ENCODE results near the gene RTRAF. TPM values are rescaled to one million over a fixed set of nuclear protein-coding genes. Genes with fewer than 3 reads are reported as not detected.

Gene RTRAF
- total and polyA plus RNA-seq, 2 of the 8 experiments (the other 6 are each of a cell fraction or from before 2014, with no cell fraction given), result 149 to 359 TPM

DNA sequence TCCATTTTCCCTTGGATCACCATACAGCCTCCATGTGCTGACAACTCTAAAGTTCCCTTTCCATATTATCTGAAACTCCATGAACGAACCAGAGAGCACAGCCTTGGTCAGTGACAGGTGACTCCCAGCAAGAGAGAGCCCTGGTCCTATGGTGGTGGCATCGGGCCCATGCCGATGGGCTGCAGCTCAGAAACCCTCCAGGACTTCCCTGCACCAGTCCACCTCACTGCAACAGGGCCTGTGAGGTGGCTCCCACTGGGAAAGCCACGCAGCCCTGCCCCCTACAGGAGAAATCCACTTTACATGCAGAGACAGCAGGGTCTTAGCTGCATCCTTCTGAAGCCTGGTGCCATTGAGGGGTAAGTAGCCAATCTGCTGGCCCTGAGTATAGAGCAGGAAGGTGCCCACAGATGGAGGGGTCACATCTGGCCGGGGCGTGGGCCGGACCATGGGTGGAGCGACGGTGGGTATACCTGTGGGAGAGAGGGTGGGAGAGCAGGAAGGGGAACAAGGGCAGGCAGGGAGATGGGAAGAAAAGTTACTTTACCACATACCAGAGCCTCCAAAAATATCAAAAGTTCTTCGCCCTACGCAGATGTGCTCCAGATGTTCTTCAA is 24.7 kb downstream of the RTRAF start:
- ChIA-PET POLR2A (ENCODE audit: partially characterized antibody) (interaction anchor here (0.6 to 2.0 kb wide), 4 partner anchors 10 to 919 kb away, joined by 3 to 7 read pairs (median 4); partner anchors contain the start of gene TRIM9), CTCF (ENCODE audit: partially characterized antibody) (interaction anchor here (0.6 to 5.0 kb wide), 21 partner anchors 7 to 238 kb away, joined by 3 to 46 read pairs (median 5); partner anchors contain the start of gene NID2)
- H3K27ac ChIP-seq (ENCODE audit: low read depth, low read length), result no peak overlapping the region

More for the DNA sequence above, 24.7 kb downstream of the RTRAF start:
- peaks cover 2 to 12% (median 10%) of the 10 kb centered on the region in 4 experiments; a peak in 6 of 7 replicates for H3K4me1 ChIP-seq (replicated peaks in 1 of 4; ENCODE audit: control insufficient read depth in 3 of 4, insufficient read depth in 4 of 4, low read length in 3 of 4)
- no peak overlapping the region for H2BK12ac ChIP-seq (ENCODE audit: low read depth, low read length)
- H3K36me3 ChIP-seq (ENCODE audit: control insufficient read depth in 2 of 4, insufficient read depth in 4 of 4, low read length in 3 of 4), result peaks cover 7 to 29% (median 19%) of the 10 kb centered on the region in 4 experiments
- no peaks in the 10 kb centered on the region for H3K79me1 ChIP-seq (ENCODE audit: low read depth, low read length)
- no peaks in the 10 kb centered on the region for H3K79me2 ChIP-seq (ENCODE audit: control insufficient read depth in 1 of 2, insufficient read depth in 2 of 2, low read length in 2 of 2)
- peak overlapping the region; percentile 76 for H4K8ac ChIP-seq (ENCODE audit: extremely low read depth, insufficient read depth, low read length)
- no peak overlapping the region for H4K5ac ChIP-seq (ENCODE audit: insufficient read length, low read depth, low read length)
- no peak overlapping the region for H2BK15ac ChIP-seq (ENCODE audit: low read length)
- no peaks in the 10 kb centered on the region for H4K20me1 ChIP-seq (replicated peaks in 1 of 2; ENCODE audit: control insufficient read depth in 1 of 2, insufficient read depth in 2 of 2, low read length in 2 of 2)
- no peaks in the 10 kb centered on the region; a peak in 1 of 4 replicates for H3K9me3 ChIP-seq (ENCODE audit: insufficient read depth in 2 of 2, low read depth in 1 of 2, low read length in 1 of 2)
- no peak overlapping the region for H2BK20ac ChIP-seq (ENCODE audit: low read length)
- no peak overlapping the region for H3K23ac ChIP-seq (ENCODE audit: insufficient read length)
- TF ChIP-seq, protein P1, sequence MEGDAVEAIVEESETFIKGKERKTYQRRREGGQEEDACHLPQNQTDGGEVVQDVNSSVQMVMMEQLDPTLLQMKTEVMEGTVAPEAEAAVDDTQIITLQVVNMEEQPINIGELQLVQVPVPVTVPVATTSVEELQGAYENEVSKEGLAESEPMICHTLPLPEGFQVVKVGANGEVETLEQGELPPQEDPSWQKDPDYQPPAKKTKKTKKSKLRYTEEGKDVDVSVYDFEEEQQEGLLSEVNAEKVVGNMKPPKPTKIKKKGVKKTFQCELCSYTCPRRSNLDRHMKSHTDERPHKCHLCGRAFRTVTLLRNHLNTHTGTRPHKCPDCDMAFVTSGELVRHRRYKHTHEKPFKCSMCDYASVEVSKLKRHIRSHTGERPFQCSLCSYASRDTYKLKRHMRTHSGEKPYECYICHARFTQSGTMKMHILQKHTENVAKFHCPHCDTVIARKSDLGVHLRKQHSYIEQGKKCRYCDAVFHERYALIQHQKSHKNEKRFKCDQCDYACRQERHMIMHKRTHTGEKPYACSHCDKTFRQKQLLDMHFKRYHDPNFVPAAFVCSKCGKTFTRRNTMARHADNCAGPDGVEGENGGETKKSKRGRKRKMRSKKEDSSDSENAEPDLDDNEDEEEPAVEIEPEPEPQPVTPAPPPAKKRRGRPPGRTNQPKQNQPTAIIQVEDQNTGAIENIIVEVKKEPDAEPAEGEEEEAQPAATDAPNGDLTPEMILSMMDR (IDR thresholded peaks at IDR 0.05; ENCODE audit: control extremely low read depth in 1 of 3, insufficient read depth in 1 of 3, low read depth in 1 of 3, low read length in 3 of 3), result peak; percentile 62 to 69 (median 67)
- TF ChIP-seq SUZ12 (IDR thresholded peaks at IDR 0.05; ENCODE audit: low read length), result no peak
- peak; percentile 54; the same call in 1 of the 2 replicates for TF ChIP-seq BACH1 (IDR thresholded peaks at IDR 0.05; ENCODE audit: low read length)
- TF ChIP-seq RAD21 (IDR thresholded peaks at IDR 0.05 in 1 of 2, conservative IDR thresholded peaks at IDR 0.05 in 1 of 2; ENCODE audit: low read depth in 2 of 2, low read length in 2 of 2), result peak; percentile 35 to 47
- TF ChIP-seq RFX5 (IDR thresholded peaks at IDR 0.05; ENCODE audit: borderline replicate concordance, low read depth, low read length), result no peak
- no peaks in the 10 kb centered on the region for H3K23me2 ChIP-seq (ENCODE audit: low read depth, low read length)
- H2BK120ac ChIP-seq (replicated peaks; ENCODE audit: low read depth, low read length), result no peak overlapping the region
- WGBS, 2 experiments (ENCODE audit: extremely low coverage in 1 of 2, insufficient coverage in 1 of 2, insufficient read length in 1 of 2, insufficient replicate concordance in 2 of 2, low coverage in 1 of 2, low lambda C conversion rate in 2 of 2, missing lambda C conversion rate in 1 of 2), result 83% methylated on average over 11 of the region's 11 CpGs; no CpG with 5 or more reads in 1 of the 2 experiments
- DNase-seq (ENCODE audit: low read depth in 1 of 2, low spot score in 2 of 2) (peak in 1 of 2 experiments; percentile 74), FAIRE-seq (no peak)
- no peak overlapping the region for H3K56ac ChIP-seq (replicated peaks; ENCODE audit: insufficient read length, low read depth, low read length)
- H3K4me3 ChIP-seq (ENCODE audit: extremely low read depth in 1 of 4, insufficient read depth in 2 of 4, low read depth in 3 of 4, low read length in 4 of 4), result no peak overlapping the region
- H3K4me2 ChIP-seq (ENCODE audit: insufficient read depth in 1 of 2, low read depth in 2 of 2, low read length in 2 of 2), result no peak overlapping the region
- no peaks in the 10 kb centered on the region for H3K27me3 ChIP-seq (replicated peaks in 1 of 4; ENCODE audit: control insufficient read depth in 3 of 4, extremely low read depth in 1 of 4, insufficient read depth in 3 of 4, low read length in 3 of 4)
- no peak overlapping the region for H3K14ac ChIP-seq (ENCODE audit: insufficient read length)
- no peak overlapping the region for H4K91ac ChIP-seq (replicated peaks; ENCODE audit: insufficient read length, low read length)
- no peak overlapping the region for H3K9ac ChIP-seq (replicated peaks in 1 of 4; ENCODE audit: extremely low read depth in 1 of 4, low read depth in 3 of 4, low read length in 3 of 4)
- H2AK5ac ChIP-seq (ENCODE audit: low read depth, low read length), result no peak overlapping the region
- no peak overlapping the region for H3K18ac ChIP-seq (ENCODE audit: extremely low read depth, low read length)
- H2AFZ ChIP-seq (ENCODE audit: low read length), result no peak overlapping the region
- H2BK5ac ChIP-seq (ENCODE audit: low read depth, low read length), result no peak overlapping the region
- no peak overlapping the region for H3K4ac ChIP-seq (replicated peaks; ENCODE audit: insufficient read length, low read depth, low read length)

Data from H1 (cell line).